HCT116 (cell line): ENCODE measurements around the gene MED13L. TPM values are rescaled to one million over a fixed set of nuclear protein-coding genes. Genes with fewer than 3 reads are reported as not detected.

Source experiments
- ATAC-seq: fragments of 200-7000 bp; cut with Tn5 transposase; 2 replicates; pipeline ENCODE4 v1.9.1; 2020; ENCODE audit warnings: mild to moderate bottlenecking, moderate library complexity
- Bru-seq: library from RNA; stranded (reverse); fragments of 400-500 nt; gene quantifications from one replicate; lab custom pipeline; 2021; lab: Mats Ljungman, UMichigan
- BruChase-seq, 2 experiments: library from RNA; stranded (reverse); fragments of 400-500 nt; gene quantifications; one replicate each; lab custom pipeline; 2021; lab: Mats Ljungman, UMichigan
- BruUV-seq: library from RNA; stranded (reverse); fragments of 400-500 nt; replicated peaks from 2 replicates; lab custom pipeline; 2021; lab: Mats Ljungman, UMichigan
- CTCF ChIA-PET: fragments of 300-600 bp; sonication (Branson Sonifier 250); formaldehyde crosslinking; loops from one replicate; lab custom pipeline; 2021; ENCODE audit warnings: antibody characterized with exemption; lab: Charles Lee
- POLR2A ChIA-PET: fragments of 300-600, 350-600 bp; sonication (Branson Sonifier 250); formaldehyde crosslinking; loops from one replicate; lab custom pipeline; 2021; ENCODE audit warnings: antibody characterized with exemption; lab: Charles Lee
- RAD21 ChIA-PET, 2 experiments: fragments of 300-600 bp; sonication (Branson Sonifier 250); formaldehyde crosslinking; loops; one replicate each; lab custom pipeline; 2023; ENCODE audit warnings: low total read pairs in 2 of 2; ENCODE audit not compliant: uncharacterized antibody in 2 of 2, unreplicated experiment in 2 of 2, low non-redundant PET in 1 of 2; lab: Charles Lee
- DNase-seq: peaks from one replicate; pipeline ENCODE4 v3.0.0-alpha.2; 2010; ENCODE audit warnings: low read depth, low spot score
- H2AFZ ChIP-seq: fragments of 200-600 bp; shearing (Covaris generic), sonication (generic); 2 replicates; pipeline ENCODE4 v1.6.1; 2017; ENCODE audit warnings: low read depth, mixed run types, mixed read lengths, antibody characterized with exemption, low read length; ENCODE audit not compliant: poor library complexity, severe bottlenecking
- H3K27ac ChIP-seq: 2 replicates; pipeline ENCODE4 v1.5.1; 2012; ENCODE audit warnings: low read depth, low read length
- H3K27me3 ChIP-seq: fragments of 200-600 bp; sonication (generic); 2 replicates; pipeline ENCODE4 v1.6.1; 2016; ENCODE audit warnings: mixed run types, low read length, mixed read lengths; ENCODE audit not compliant: insufficient read depth
- H3K36me3 ChIP-seq, 2 experiments: fragments of 200-500 bp in 1 of 2; fragments of 200-600 bp in 1 of 2; sonication (Bioruptor generic) in 1 of 2; sonication (generic) in 1 of 2; 2 replicates each; pipeline versions ENCODE4 v1.5.1 to v1.6.1; 2014 to 2016; ENCODE audit warnings: low read length in 2 of 2, inconsistent platforms in 1 of 2, mixed read lengths in 1 of 2, mixed run types in 1 of 2; ENCODE audit not compliant: insufficient read depth in 2 of 2, control insufficient read depth in 1 of 2
- H3K4me1 ChIP-seq, 2 experiments: fragments of 200-600 bp in 1 of 2; sonication (generic) in 1 of 2; 2 replicates each; pipeline versions ENCODE4 v1.5.1 to v1.6.1; 2012 to 2017; ENCODE audit warnings: low read length in 2 of 2, inconsistent platforms in 1 of 2, mild to moderate bottlenecking in 1 of 2, mixed read lengths in 1 of 2, mixed run types in 1 of 2, moderate library complexity in 1 of 2; ENCODE audit not compliant: insufficient read depth in 2 of 2, control insufficient read depth in 1 of 2
- H3K4me2 ChIP-seq: fragments of 200-600 bp; sonication (generic); 2 replicates; pipeline ENCODE4 v1.6.1; 2017; ENCODE audit warnings: mixed run types, low read length, mixed read lengths
- H3K4me3 ChIP-seq, 2 experiments: fragments of 200-600 bp in 1 of 2; sonication (generic) in 1 of 2; replicated peaks in 1 of 2; 2 replicates each; pipeline ENCODE4 v1.5.1; 2011 to 2016; ENCODE audit warnings: low read length in 2 of 2, control low read depth in 1 of 2, low read depth in 1 of 2, mild to moderate bottlenecking in 1 of 2, mixed read lengths in 1 of 2, mixed run types in 1 of 2
- H3K79me2 ChIP-seq: fragments of 200-600 bp; sonication (generic); 2 replicates; pipeline ENCODE4 v1.6.1; 2017; ENCODE audit warnings: mild to moderate bottlenecking, mixed run types, low read length, moderate library complexity, mixed read lengths; ENCODE audit not compliant: insufficient read depth
- H3K9ac ChIP-seq: fragments of 200-600 bp; sonication (generic); 2 replicates; pipeline ENCODE4 v1.6.1; 2016; ENCODE audit warnings: low read length, mixed read lengths
- H3K9me2 ChIP-seq: fragments of 200-600 bp; sonication (generic), shearing (Covaris generic); 2 replicates; pipeline ENCODE4 v1.6.1; 2017; ENCODE audit warnings: mixed run types, mild to moderate bottlenecking, moderate library complexity; ENCODE audit not compliant: insufficient read depth
- H3K9me3 ChIP-seq, 2 experiments: fragments of 200-500 bp in 1 of 2; fragments of 200-600 bp in 1 of 2; sonication (Bioruptor generic) in 1 of 2; sonication (generic) in 1 of 2; 2 replicates each; pipeline ENCODE4 v1.6.1; 2014 to 2017; ENCODE audit warnings: low read length in 2 of 2, mixed read lengths in 2 of 2, inconsistent platforms in 1 of 2, low read depth in 1 of 2, mild to moderate bottlenecking in 1 of 2, mixed run types in 1 of 2, moderate library complexity in 1 of 2; ENCODE audit not compliant: control insufficient read depth in 1 of 2, insufficient read depth in 1 of 2
- H4K20me1 ChIP-seq: fragments of 200-600 bp; sonication (generic), shearing (Covaris generic); 2 replicates; pipeline ENCODE4 v1.6.1; 2017; ENCODE audit warnings: mixed run types, mild to moderate bottlenecking, moderate library complexity; ENCODE audit not compliant: insufficient read depth
- CBX3 ChIP-seq: IDR thresholded peaks from 2 replicates; pipeline ENCODE4 v1.6.1; 2012; ENCODE audit warnings: low read depth
- CEBPB ChIP-seq: IDR thresholded peaks from 2 replicates; pipeline ENCODE4 v1.6.1; 2012; ENCODE audit warnings: low read depth
- ELF1 ChIP-seq: IDR thresholded peaks from 2 replicates; pipeline ENCODE4 v1.6.1; 2012; ENCODE audit warnings: low read depth, borderline replicate concordance
- EZH2 ChIP-seq: fragments of 200-600 bp; sonication (generic); IDR thresholded peaks from 2 replicates; pipeline ENCODE4 v1.6.1; 2017; ENCODE audit warnings: antibody characterized with exemption, mixed run types
- EZH2phosphoT487 ChIP-seq: fragments of 200-600 bp; IDR thresholded peaks from 2 replicates; pipeline ENCODE4 v1.6.1; 2018; ENCODE audit warnings: antibody characterized with exemption, borderline replicate concordance
- POLR2A ChIP-seq: IDR thresholded peaks from 2 replicates; pipeline ENCODE4 v1.7.0; 2011; ENCODE audit warnings: borderline replicate concordance; ENCODE audit not compliant: insufficient read depth, insufficient read length; ENCODE audit errors: extremely low read depth
- POLR2AphosphoS5 ChIP-seq: IDR thresholded peaks from 2 replicates; pipeline ENCODE4 v1.6.1; 2011; ENCODE audit warnings: mild to moderate bottlenecking, low read depth, low read length, moderate library complexity
- RAD21 ChIP-seq: IDR thresholded peaks from 2 replicates; pipeline ENCODE4 v1.6.1; 2012; ENCODE audit warnings: low read depth, mild to moderate bottlenecking
- SIN3A ChIP-seq: IDR thresholded peaks from 2 replicates; pipeline ENCODE4 v1.6.1; 2012; ENCODE audit warnings: low read depth
- SRF ChIP-seq: IDR thresholded peaks from 2 replicates; pipeline ENCODE4 v1.6.1; 2012; ENCODE audit warnings: low read depth
- TCF7L2 ChIP-seq: IDR thresholded peaks from 2 replicates; pipeline ENCODE4 v1.7.0; 2011; ENCODE audit warnings: borderline replicate concordance, inconsistent platforms; ENCODE audit not compliant: insufficient read depth, insufficient read length; ENCODE audit errors: extremely low read depth
- YY1 ChIP-seq: IDR thresholded peaks from 2 replicates; pipeline ENCODE4 v1.6.1; 2011; ENCODE audit warnings: low read length, low read depth, moderate library complexity, mild to moderate bottlenecking; ENCODE audit not compliant: insufficient replicate concordance; ENCODE audit errors: extremely low read depth
- ZBTB33 ChIP-seq: IDR thresholded peaks from 2 replicates; pipeline ENCODE4 v1.6.1; 2011; ENCODE audit warnings: mild to moderate bottlenecking, low read length, moderate library complexity; ENCODE audit not compliant: insufficient replicate concordance; ENCODE audit errors: extremely low read depth
- ZFX ChIP-seq: fragments of 450-650 bp; IDR thresholded peaks from 2 replicates; pipeline ENCODE4 v1.6.1; 2017
- intact Hi-C: fragments of 100-400 bp; cut with micrococcal nuclease; formaldehyde crosslinking; loops from 2 replicates; pipeline ENCODE4 v1.10.0; 2022
- long read RNA-seq: library from polyadenylated mRNA; unstranded; transcript quantifications from one replicate; pipeline ENCODE4 v2.0.0, GENCODE V29; 2021; ENCODE audit not compliant: unreplicated experiment
- polyA plus RNA-seq: library from polyadenylated mRNA; unstranded; fragments of >200 nt; gene quantifications from 2 replicates; pipeline ENCODE4 v1.2.1, GENCODE V29; 2012; ENCODE audit warnings: missing spikeins
- total RNA-seq: library from RNA; stranded (reverse); gene quantifications from one replicate; pipeline ENCODE4 v1.2.1, GENCODE V29; 2021; ENCODE audit not compliant: unreplicated experiment
- TF ChIP-seq, protein P1 (sequence below): IDR thresholded peaks from 2 replicates; pipeline ENCODE4 v1.6.1; 2012
- TF ChIP-seq, protein P2 (sequence below), 3 experiments: fragments of 200-600 bp in 1 of 3; sonication (generic) in 1 of 3; IDR thresholded peaks in 2 of 3; conservative IDR thresholded peaks in 1 of 3; 2 replicates each; pipeline ENCODE4 v1.5.1; 2012 to 2017; ENCODE audit warnings: low read depth in 2 of 3, low read length in 2 of 3, antibody characterized with exemption in 1 of 3, borderline replicate concordance in 1 of 3, control low read depth in 1 of 3, mild to moderate bottlenecking in 1 of 3, mixed read lengths in 1 of 3, mixed run types in 1 of 3, moderate library complexity in 1 of 3; ENCODE audit not compliant: insufficient read depth in 1 of 3

MED13L gene
- total RNA-seq: 176 TPM
- 36.9 and 42.0 TPM in 2 replicates for polyA plus RNA-seq
- Bru-seq, nascent RNA: percentile 97 among the genes with signal in this experiment
- BruChase-seq, experiment 1, labeled RNA remaining after a 6-hour chase: percentile 88 among the genes with signal in this experiment
- BruChase-seq, experiment 2, labeled RNA remaining after a 2-hour chase: percentile 91 among the genes with signal in this experiment
- long read RNA-seq, full-length matches to known transcripts: 3 of 63 reads
- long read RNA-seq, partial matches to known transcripts: 54 of 63 reads
- long read RNA-seq, other reads (novel, unspliced or antisense): 6 of 63 reads

DNA sequence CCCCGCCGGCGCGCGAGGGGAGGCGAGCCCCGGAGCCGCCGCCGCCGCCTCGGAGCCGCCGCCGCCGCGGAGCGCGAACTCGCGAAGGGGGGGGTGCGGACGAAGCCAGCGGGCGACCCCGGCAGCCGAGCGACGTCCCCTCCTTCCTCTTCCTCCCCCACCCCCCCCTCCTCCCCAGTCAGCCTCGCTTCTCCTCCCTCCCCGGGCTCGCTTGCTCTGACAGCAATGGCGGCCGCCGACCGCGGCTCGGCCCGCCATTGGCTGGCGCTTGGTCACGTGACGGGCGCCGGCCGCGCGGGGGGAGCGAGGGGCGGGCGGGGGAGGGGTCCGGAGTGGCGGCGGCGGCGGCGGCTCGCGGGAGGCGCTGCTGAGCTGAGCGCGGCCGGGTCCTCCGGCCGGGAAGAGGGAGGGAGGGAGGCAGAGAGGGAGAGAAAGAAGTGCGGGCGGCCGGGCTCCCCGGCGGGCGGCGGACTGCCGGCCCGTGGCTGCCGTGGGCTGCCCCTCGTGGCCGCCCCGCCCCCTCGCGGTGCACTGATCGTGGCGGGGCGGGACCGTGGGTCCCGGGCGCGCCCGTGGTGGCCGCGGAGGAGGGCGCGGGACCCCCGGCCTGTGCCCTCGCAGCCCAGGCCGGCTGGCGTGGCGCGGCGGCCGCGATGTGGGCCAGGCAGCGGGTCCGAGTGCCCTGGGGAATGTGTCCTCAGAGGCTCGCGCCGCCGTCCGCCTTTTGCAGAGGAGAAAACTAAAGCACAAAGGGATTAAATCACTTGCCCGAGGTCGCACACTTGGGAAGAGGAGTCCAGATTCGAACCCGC lies at the start of gene MED13L:
Gene MED13L (minus strand): TSS at position 227 of the 812 bp plus-strand sequence. CDS start 562 bp downstream, outside the sequence.
- TF ChIP-seq ZFX: peak; percentile 77
- TF ChIP-seq YY1: peak; percentile 95
- TF ChIP-seq TCF7L2: no peak
- peak; percentile 65 for TF ChIP-seq RAD21
- TF ChIP-seq EZH2: no peak
- TF ChIP-seq CEBPB: no peak
- TF ChIP-seq, protein P1, sequence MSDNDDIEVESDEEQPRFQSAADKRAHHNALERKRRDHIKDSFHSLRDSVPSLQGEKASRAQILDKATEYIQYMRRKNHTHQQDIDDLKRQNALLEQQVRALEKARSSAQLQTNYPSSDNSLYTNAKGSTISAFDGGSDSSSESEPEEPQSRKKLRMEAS: peak; percentile 22; the same call in 1 of the 2 replicates
- TF ChIP-seq SRF: no peak
- TF ChIP-seq ZBTB33: no peak
- no peak for TF ChIP-seq POLR2A
- no peak for TF ChIP-seq SIN3A
- TF ChIP-seq CBX3: no peak
- TF ChIP-seq POLR2AphosphoS5: peak; percentile 54; the same call in 1 of the 2 replicates
- TF ChIP-seq, protein P2, sequence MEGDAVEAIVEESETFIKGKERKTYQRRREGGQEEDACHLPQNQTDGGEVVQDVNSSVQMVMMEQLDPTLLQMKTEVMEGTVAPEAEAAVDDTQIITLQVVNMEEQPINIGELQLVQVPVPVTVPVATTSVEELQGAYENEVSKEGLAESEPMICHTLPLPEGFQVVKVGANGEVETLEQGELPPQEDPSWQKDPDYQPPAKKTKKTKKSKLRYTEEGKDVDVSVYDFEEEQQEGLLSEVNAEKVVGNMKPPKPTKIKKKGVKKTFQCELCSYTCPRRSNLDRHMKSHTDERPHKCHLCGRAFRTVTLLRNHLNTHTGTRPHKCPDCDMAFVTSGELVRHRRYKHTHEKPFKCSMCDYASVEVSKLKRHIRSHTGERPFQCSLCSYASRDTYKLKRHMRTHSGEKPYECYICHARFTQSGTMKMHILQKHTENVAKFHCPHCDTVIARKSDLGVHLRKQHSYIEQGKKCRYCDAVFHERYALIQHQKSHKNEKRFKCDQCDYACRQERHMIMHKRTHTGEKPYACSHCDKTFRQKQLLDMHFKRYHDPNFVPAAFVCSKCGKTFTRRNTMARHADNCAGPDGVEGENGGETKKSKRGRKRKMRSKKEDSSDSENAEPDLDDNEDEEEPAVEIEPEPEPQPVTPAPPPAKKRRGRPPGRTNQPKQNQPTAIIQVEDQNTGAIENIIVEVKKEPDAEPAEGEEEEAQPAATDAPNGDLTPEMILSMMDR (IDR thresholded peaks at IDR 0.05 in 2 of 3, conservative IDR thresholded peaks at IDR 0.05 in 1 of 3; ENCODE audit: borderline replicate concordance in 1 of 3, insufficient read depth in 1 of 3, low read depth in 2 of 3, low read length in 2 of 3): peak in 1 of 3 experiments; percentile 24; a peak in 2 of 6 replicates
- TF ChIP-seq ELF1: no peak
- no peak for TF ChIP-seq EZH2phosphoT487
- Histone ChIP-seq H3K27me3 (no peaks in the 10 kb centered on the region), H3K4me1 (peaks cover 20 to 43% of the 10 kb centered on the region in 2 experiments), H4K20me1 (peaks cover 19% of the 10 kb centered on the region), H3K9me2 (no peaks in the 10 kb centered on the region), H2AFZ (no peak within 1 kb of the TSS), H3K79me2 (peaks cover 43% of the 10 kb centered on the region), H3K4me3 (peak within 1 kb of the TSS; percentile 63 to 89), H3K27ac (peak within 1 kb of the TSS; percentile 87), H3K36me3 (no peaks in the 10 kb centered on the region), H3K9me3 (no peaks in the 10 kb centered on the region), H3K9ac (peak within 1 kb of the TSS; percentile 83), H3K4me2 (peak within 1 kb of the TSS; percentile 83)
- intact Hi-C loops: loop anchor here (2.0 to 10.0 kb wide), 5 partner anchors 130 to 417 kb away; no protein-coding TSS in a partner anchor
- ATAC-seq (peak; percentile 88), DNase-seq (peak; percentile 57)
- POLR2A ChIA-PET: interaction anchor here (1.0 to 1.5 kb wide), 2 partner anchors 228 to 248 kb away, joined by 3 to 5 read pairs; no protein-coding TSS in a partner anchor
- BruUV-seq: no TSS peak
- RAD21 ChIA-PET: interaction anchor here (0.6 to 0.9 kb wide), 2 partner anchors 224 to 246 kb away, joined by 3 to 10 read pairs; no protein-coding TSS in a partner anchor
- CTCF ChIA-PET: no interaction called here
